HepG2 (cell line): ENCODE measurements around the gene USP7. TPM values are rescaled to one million over a fixed set of nuclear protein-coding genes. Genes with fewer than 3 reads are reported as not detected.

Source experiments
- ATAC-seq: fragments of 200-7000 bp; cut with Tn5 transposase; 3 replicates; pipeline ENCODE4 v1.9.1; 2020; ENCODE audit warnings: mild to moderate bottlenecking, moderate library complexity
- BruUV-seq: library from RNA; stranded (reverse); fragments of 400-500 nt; replicated peaks from 2 replicates; lab custom pipeline; 2021; lab: Mats Ljungman, UMichigan
- CTCF ChIA-PET: fragments of 300-600 bp; formaldehyde crosslinking; extraction: SDS; loops from one replicate; lab custom pipeline; 2021; ENCODE audit warnings: low total read pairs, inconsistent platforms, low intra/inter-chr PET ratio; lab: Yijun Ruan, JAX
- POLR2A ChIA-PET: fragments of 350-600 bp; sonication (Branson Sonifier 250); formaldehyde crosslinking; loops from one replicate; lab custom pipeline; 2020; ENCODE audit warnings: antibody characterized with exemption, inconsistent platforms; lab: Yijun Ruan, JAX
- DNase-seq: peaks from one replicate; pipeline ENCODE4 v3.0.0-alpha.2; 2015; ENCODE audit warnings: low spot score
- FAIRE-seq: peaks from 3 replicates; lab custom pipeline; 2011; peaks lifted over from hg19 to GRCh38; lab: Jason Lieb, UNC
- H2AFZ ChIP-seq: one replicate; pipeline ENCODE4 v1.6.1; 2011; ENCODE audit warnings: low read length, inconsistent platforms
- H3K27ac ChIP-seq: fragments of 300-600 bp; 3 replicates; pipeline ENCODE4 v1.8.0; 2011; ENCODE audit warnings: mixed run types, mild to moderate bottlenecking, mixed read lengths, low read length, inconsistent platforms; ENCODE audit not compliant: insufficient read depth; ENCODE audit errors: extremely low read length
- H3K27me3 ChIP-seq, 2 experiments: fragments of 200-600 bp in 1 of 2; 2 replicates in 1 of 2; 3 replicates in 1 of 2; pipeline versions ENCODE4 v1.6.0 to v1.8.0; 2011; ENCODE audit warnings: low read length in 2 of 2, mild to moderate bottlenecking in 2 of 2, moderate library complexity in 2 of 2, inconsistent platforms in 1 of 2; ENCODE audit not compliant: insufficient read depth in 2 of 2, control insufficient read depth in 1 of 2
- H3K36me3 ChIP-seq, 2 experiments: fragments of 200-600 bp in 1 of 2; replicated peaks in 1 of 2; 2 replicates in 1 of 2; 3 replicates in 1 of 2; pipeline versions ENCODE4 v1.5.1 to v1.8.0; 2011; ENCODE audit warnings: low read length in 2 of 2, inconsistent platforms in 1 of 2; ENCODE audit not compliant: insufficient read depth in 2 of 2, control insufficient read depth in 1 of 2
- H3K4me1 ChIP-seq: 2 replicates; pipeline ENCODE4 v1.5.1; 2012; ENCODE audit warnings: low read length, inconsistent platforms; ENCODE audit not compliant: insufficient read depth
- H3K4me2 ChIP-seq: 2 replicates; pipeline ENCODE4 v1.6.0; 2011; ENCODE audit warnings: low read depth, low read length, inconsistent platforms
- H3K4me3 ChIP-seq, 3 experiments: fragments of 200-600 bp in 1 of 3; sonication (generic), shearing (Covaris generic) in 1 of 3; replicated peaks in 1 of 3; 2 replicates each; pipeline ENCODE4 v1.5.1; 2011 to 2016; ENCODE audit warnings: low read length in 3 of 3, inconsistent platforms in 2 of 3, low read depth in 2 of 3, mild to moderate bottlenecking in 2 of 3, control low read depth in 1 of 3, mixed read lengths in 1 of 3; ENCODE audit not compliant: insufficient read depth in 1 of 3
- H3K79me2 ChIP-seq: one replicate; pipeline ENCODE4 v1.6.1; 2011; ENCODE audit warnings: low read length, inconsistent platforms; ENCODE audit not compliant: insufficient read depth
- H3K9ac ChIP-seq: 2 replicates; pipeline ENCODE4 v1.6.0; 2011; ENCODE audit warnings: mild to moderate bottlenecking, low read depth, low read length, inconsistent platforms; ENCODE audit not compliant: insufficient read depth
- H3K9me3 ChIP-seq: 2 replicates; pipeline ENCODE4 v1.5.1; 2012; ENCODE audit warnings: mild to moderate bottlenecking, low read length
- H4K20me1 ChIP-seq: 2 replicates; pipeline ENCODE4 v1.6.0; 2011; ENCODE audit warnings: inconsistent platforms, mild to moderate bottlenecking, low read length, moderate library complexity; ENCODE audit not compliant: insufficient read depth
- HNRNPH1 ChIP-seq: fragments of 200-400 bp; formaldehyde crosslinking; optimal IDR thresholded peaks from 2 replicates; pipeline ENCODE3; 2017; ENCODE audit warnings: mild to moderate bottlenecking, low read depth, low read length
- KDM2A ChIP-seq: sonication (generic); formaldehyde crosslinking; IDR thresholded peaks from 2 replicates; pipeline ENCODE4 v1.4.0; 2020; ENCODE audit warnings: low read depth, missing genetic modification reagents, borderline replicate concordance
- NFIC ChIP-seq: IDR thresholded peaks from 2 replicates; pipeline ENCODE4 v1.6.1; 2012; ENCODE audit warnings: mild to moderate bottlenecking, low read length, inconsistent platforms
- RFXAP ChIP-seq: sonication (generic); formaldehyde crosslinking; IDR thresholded peaks from 2 replicates; pipeline ENCODE4 v1.4.0; 2020; ENCODE audit warnings: missing genetic modification reagents, borderline replicate concordance
- SMARCC2 ChIP-seq: fragments of 450-650 bp; IDR thresholded peaks from 2 replicates; pipeline ENCODE4 v1.6.1; 2017; ENCODE audit warnings: antibody characterized with exemption, mild to moderate bottlenecking
- SPEN ChIP-seq: sonication (generic); formaldehyde crosslinking; IDR thresholded peaks from 2 replicates; pipeline ENCODE4 v1.5.1; 2020; ENCODE audit warnings: low read depth, mild to moderate bottlenecking, missing genetic modification reagents
- TBX2 ChIP-seq: sonication (generic); formaldehyde crosslinking; IDR thresholded peaks from 2 replicates; pipeline ENCODE4 v1.5.0; 2020; ENCODE audit warnings: missing genetic modification reagents, mild to moderate bottlenecking, borderline replicate concordance
- TEAD3 ChIP-seq: optimal IDR thresholded peaks from 2 replicates; pipeline ENCODE3; 2016; ENCODE audit warnings: borderline replicate concordance
- ZNF224 ChIP-seq: sonication (generic); formaldehyde crosslinking; IDR thresholded peaks from 2 replicates; pipeline ENCODE4 v1.5.0; 2020; ENCODE audit warnings: mild to moderate bottlenecking, missing genetic modification reagents
- ZNF335 ChIP-seq: sonication (generic); formaldehyde crosslinking; IDR thresholded peaks from 2 replicates; pipeline ENCODE4 v1.4.0; 2020; ENCODE audit warnings: missing genetic modification reagents
- ZNF354B ChIP-seq: sonication (generic); formaldehyde crosslinking; IDR thresholded peaks from 2 replicates; pipeline ENCODE4 v1.8.0; 2022; ENCODE audit warnings: mild to moderate bottlenecking, missing genetic modification reagents
- ZNF441 ChIP-seq: sonication (generic); formaldehyde crosslinking; IDR thresholded peaks from 2 replicates; pipeline ENCODE4 v1.7.0; 2021; ENCODE audit warnings: missing genetic modification reagents, borderline replicate concordance
- ZSCAN25 ChIP-seq: sonication (generic); formaldehyde crosslinking; IDR thresholded peaks from 2 replicates; pipeline ENCODE4 v1.8.0; 2022; ENCODE audit warnings: mild to moderate bottlenecking, missing genetic modification reagents
- WGBS: methylation state at CpG from one replicate; pipeline ENCODE4 v1.1.6; 2017; ENCODE audit warnings: low lambda C conversion rate; 5-methylcytosine and 5-hydroxymethylcytosine counted together
- in situ Hi-C: cut with HindIII; loops from 2 replicates; pipeline ENCODE4 v1.10.0; 2017; ENCODE audit warnings: low pct_unique_long_range_greater_than_20kb; ENCODE audit not compliant: extremely low pct_ligation_motif_present
- intact Hi-C: fragments of 100-400 bp; cut with micrococcal nuclease; formaldehyde crosslinking; loops from one replicate; pipeline ENCODE4 v1.10.0; 2022; ENCODE audit not compliant: unreplicated experiment
- polyA plus RNA-seq, 8 experiments: library from polyadenylated mRNA; depleted of rRNA in 3 of 8; stranded (reverse) in 7 of 8; unstranded in 1 of 8; fragments of >200 nt; fragmentation: Illumina TruSeq in 4 of 8; extraction: Trizol in 4 of 8; gene quantifications; 2 replicates each; pipeline versions ENCODE4 v1.2.1 to v1.2.3, GENCODE V29; 2011 to 2016; ENCODE audit warnings: low read depth in 4 of 8, missing spikeins in 1 of 8, mixed read lengths in 1 of 8; ENCODE audit not compliant: insufficient read depth in 1 of 8
- total RNA-seq, 5 experiments: library from RNA; depleted of rRNA; stranded (reverse); fragments of >200 nt; fragmentation: Illumina TruSeq; extraction: Trizol; gene quantifications; 2 replicates each; pipeline ENCODE4 v1.2.3, GENCODE V29; 2016; ENCODE audit warnings: low read depth in 1 of 5
- TF ChIP-seq, protein P1 (sequence below): sonication (generic); formaldehyde crosslinking; IDR thresholded peaks from 2 replicates; pipeline ENCODE4 v1.4.0; 2020; ENCODE audit warnings: missing genetic modification reagents
- TF ChIP-seq, protein P2 (sequence below): IDR thresholded peaks from 2 replicates; pipeline ENCODE4 v1.6.1; 2016; ENCODE audit warnings: mild to moderate bottlenecking
- TF ChIP-seq, protein P3 (sequence below): sonication (generic); formaldehyde crosslinking; IDR thresholded peaks from 2 replicates; pipeline ENCODE4 v1.4.0; 2020; ENCODE audit warnings: missing genetic modification reagents

USP7 gene
- total and polyA plus RNA-seq, 2 of the 13 experiments (the other 11 are each of a cell fraction or from before 2014, with no cell fraction given): 52.5 to 173 TPM

DNA sequence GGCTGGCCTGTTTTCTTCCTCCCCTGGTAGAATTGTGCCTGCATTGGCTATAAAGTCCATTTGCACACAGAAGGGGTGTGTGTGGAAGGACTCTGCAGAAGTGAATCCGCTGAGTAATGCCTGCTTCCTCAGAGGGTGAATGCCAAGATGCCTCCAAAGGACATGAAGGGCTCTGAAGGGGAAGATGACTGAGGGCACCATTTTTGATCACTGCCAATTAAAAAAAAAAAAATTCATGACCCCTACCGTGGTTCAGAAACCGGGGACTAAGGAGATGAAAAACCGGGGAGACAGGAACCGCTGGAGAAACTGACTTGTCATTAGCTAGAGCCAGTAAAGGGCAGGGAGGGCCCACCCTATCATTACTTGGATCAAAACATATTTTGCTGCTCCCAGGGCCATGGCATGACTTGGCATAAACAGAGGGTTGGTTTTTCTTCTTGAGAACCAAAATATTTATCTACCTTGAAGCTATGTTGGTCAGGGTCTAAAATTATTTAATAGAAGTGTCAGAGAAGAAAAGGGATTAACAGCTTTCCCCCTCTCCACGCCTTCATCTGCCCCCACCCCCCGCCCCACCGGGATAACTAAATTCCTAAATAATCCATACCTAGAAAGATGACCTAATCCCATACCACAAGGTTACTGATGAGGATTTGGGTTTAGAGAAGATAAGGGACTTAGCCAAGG is 3.6 kb upstream of the USP7 start (continued):
- TF ChIP-seq HNRNPH1: no peak
- no peak for TF ChIP-seq SMARCC2
- TF ChIP-seq TBX2 (CRISPR knock-in tag): 0 out of 2 replicates have a peak, but pooled peaks have one; percentile 11

DNA sequence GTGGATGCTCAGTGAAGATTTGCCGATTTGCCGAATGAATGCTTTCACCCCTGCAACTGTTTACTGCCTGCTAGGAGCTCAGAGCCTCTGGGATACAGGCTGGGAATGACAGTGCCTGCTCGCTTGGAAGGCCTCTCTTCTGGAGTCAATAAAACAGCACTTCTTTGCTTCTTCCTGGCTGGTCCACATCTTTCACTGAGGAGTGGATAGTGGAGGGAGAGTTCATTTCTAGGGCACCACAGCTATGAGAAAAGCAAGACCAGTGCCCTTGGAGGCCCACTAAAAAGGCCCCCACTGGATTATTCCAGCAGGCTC is 3.1 kb upstream of the USP7 start:
- 25% methylated on average over 3 of the region's 3 CpGs for WGBS
- Histone ChIP-seq H3K27ac (no peak overlapping the region), H3K4me1 (peaks cover 26% of the 10 kb centered on the region), H3K9ac (peak overlapping the region; percentile 32; the same call in 1 of the 2 replicates), H4K20me1 (peaks cover 10% of the 10 kb centered on the region), H3K79me2 (peaks cover 14% of the 10 kb centered on the region), H3K36me3 (no peaks in the 10 kb centered on the region), H3K9me3 (no peaks in the 10 kb centered on the region), H3K27me3 (peaks cover 0 to 1% of the 10 kb centered on the region in 2 experiments; a peak in 2 of 5 replicates), H3K4me3 (peak overlapping the region; percentile 0 to 41 (median 6); a peak in 4 of 6 replicates), H3K4me2 (peak overlapping the region; percentile 70), H2AFZ (peak overlapping the region; percentile 82)
- ChIA-PET POLR2A (interaction anchor here (1.2 to 3.9 kb wide), 3 partner anchors 22 to 124 kb away, joined by 4 to 22 read pairs (median 7); partner anchors contain the start of gene HAPSTR1), CTCF (no interaction called here)
- no peak for DNase-seq
- no peak for FAIRE-seq
- ATAC-seq: peak; percentile 45
- in situ Hi-C loops: no loop called here
- intact Hi-C loops: loop anchor here (2.0 kb wide), 1 partner anchor 20 kb away; no protein-coding TSS in a partner anchor
- no TSS peak for BruUV-seq
- TF ChIP-seq RFXAP (CRISPR knock-in tag) (peak; percentile 46; the same call in 1 of the 2 replicates), ZNF224 (CRISPR knock-in tag) (0 out of 2 replicates have a peak, but pooled peaks have one; percentile 26), SPEN (CRISPR knock-in tag) (0 out of 2 replicates have a peak, but pooled peaks have one; percentile 13), ZNF335 (0 out of 2 replicates have a peak, but pooled peaks have one; percentile 34), ZNF354B (CRISPR knock-in tag) (no peak), KDM2A (CRISPR knock-in tag) (0 out of 2 replicates have a peak, but pooled peaks have one; percentile 25), ZNF441 (no peak), NFIC (0 out of 2 replicates have a peak, but pooled peaks have one; percentile 21), ZSCAN25 (CRISPR knock-in tag) (peak; percentile 40; the same call in 1 of the 2 replicates), TEAD3 (CRISPR knock-in tag) (peak; percentile 24)
- TF ChIP-seq, protein P1, sequence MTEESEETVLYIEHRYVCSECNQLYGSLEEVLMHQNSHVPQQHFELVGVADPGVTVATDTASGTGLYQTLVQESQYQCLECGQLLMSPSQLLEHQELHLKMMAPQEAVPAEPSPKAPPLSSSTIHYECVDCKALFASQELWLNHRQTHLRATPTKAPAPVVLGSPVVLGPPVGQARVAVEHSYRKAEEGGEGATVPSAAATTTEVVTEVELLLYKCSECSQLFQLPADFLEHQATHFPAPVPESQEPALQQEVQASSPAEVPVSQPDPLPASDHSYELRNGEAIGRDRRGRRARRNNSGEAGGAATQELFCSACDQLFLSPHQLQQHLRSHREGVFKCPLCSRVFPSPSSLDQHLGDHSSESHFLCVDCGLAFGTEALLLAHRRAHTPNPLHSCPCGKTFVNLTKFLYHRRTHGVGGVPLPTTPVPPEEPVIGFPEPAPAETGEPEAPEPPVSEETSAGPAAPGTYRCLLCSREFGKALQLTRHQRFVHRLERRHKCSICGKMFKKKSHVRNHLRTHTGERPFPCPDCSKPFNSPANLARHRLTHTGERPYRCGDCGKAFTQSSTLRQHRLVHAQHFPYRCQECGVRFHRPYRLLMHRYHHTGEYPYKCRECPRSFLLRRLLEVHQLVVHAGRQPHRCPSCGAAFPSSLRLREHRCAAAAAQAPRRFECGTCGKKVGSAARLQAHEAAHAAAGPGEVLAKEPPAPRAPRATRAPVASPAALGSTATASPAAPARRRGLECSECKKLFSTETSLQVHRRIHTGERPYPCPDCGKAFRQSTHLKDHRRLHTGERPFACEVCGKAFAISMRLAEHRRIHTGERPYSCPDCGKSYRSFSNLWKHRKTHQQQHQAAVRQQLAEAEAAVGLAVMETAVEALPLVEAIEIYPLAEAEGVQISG (CRISPR knock-in tag): 0 out of 2 replicates have a peak, but pooled peaks have one; percentile 13
- TF ChIP-seq, protein P2, sequence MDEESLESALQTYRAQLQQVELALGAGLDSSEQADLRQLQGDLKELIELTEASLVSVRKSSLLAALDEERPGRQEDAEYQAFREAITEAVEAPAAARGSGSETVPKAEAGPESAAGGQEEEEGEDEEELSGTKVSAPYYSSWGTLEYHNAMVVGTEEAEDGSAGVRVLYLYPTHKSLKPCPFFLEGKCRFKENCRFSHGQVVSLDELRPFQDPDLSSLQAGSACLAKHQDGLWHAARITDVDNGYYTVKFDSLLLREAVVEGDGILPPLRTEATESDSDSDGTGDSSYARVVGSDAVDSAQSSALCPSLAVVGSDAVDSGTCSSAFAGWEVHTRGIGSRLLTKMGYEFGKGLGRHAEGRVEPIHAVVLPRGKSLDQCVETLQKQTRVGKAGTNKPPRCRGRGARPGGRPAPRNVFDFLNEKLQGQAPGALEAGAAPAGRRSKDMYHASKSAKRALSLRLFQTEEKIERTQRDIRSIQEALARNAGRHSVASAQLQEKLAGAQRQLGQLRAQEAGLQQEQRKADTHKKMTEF (CRISPR knock-in tag): 0 out of 2 replicates have a peak, but pooled peaks have one; percentile 23
- TF ChIP-seq, protein P3, sequence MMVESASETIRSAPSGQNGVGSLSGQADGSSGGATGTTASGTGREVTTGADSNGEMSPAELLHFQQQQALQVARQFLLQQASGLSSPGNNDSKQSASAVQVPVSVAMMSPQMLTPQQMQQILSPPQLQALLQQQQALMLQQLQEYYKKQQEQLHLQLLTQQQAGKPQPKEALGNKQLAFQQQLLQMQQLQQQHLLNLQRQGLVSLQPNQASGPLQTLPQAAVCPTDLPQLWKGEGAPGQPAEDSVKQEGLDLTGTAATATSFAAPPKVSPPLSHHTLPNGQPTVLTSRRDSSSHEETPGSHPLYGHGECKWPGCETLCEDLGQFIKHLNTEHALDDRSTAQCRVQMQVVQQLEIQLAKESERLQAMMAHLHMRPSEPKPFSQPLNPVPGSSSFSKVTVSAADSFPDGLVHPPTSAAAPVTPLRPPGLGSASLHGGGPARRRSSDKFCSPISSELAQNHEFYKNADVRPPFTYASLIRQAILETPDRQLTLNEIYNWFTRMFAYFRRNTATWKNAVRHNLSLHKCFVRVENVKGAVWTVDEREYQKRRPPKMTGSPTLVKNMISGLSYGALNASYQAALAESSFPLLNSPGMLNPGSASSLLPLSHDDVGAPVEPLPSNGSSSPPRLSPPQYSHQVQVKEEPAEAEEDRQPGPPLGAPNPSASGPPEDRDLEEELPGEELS: peak; percentile 26; the same call in 1 of the 2 replicates
